ENCODE data around the gene GRAMD1B.
A peak's percentile ranks its signal among the peaks of the same experiment; 100 is the strongest.

GRCh38 chr11:123624974-123625373, 194.9 kb downstream of the GRAMD1B start:
- TF ChIP-seq POLR2A (IDR thresholded peaks at IDR 0.05; ENCODE audit: low read length), result no peak
- no peak for TF ChIP-seq ZC3H11A (IDR thresholded peaks at IDR 0.05)
- TF ChIP-seq RFX5 (IDR thresholded peaks at IDR 0.05), result no peak
- TF ChIP-seq GATA3 (IDR thresholded peaks at IDR 0.05; ENCODE audit: borderline replicate concordance), result no peak
- TF ChIP-seq HOXA7 (CRISPR knock-in tag; IDR thresholded peaks at IDR 0.05), result no peak
- TF ChIP-seq CTCF (IDR thresholded peaks at IDR 0.05), result no peak
- TF ChIP-seq JUN (IDR thresholded peaks at IDR 0.05), result no peak
- TF ChIP-seq CEBPB (IDR thresholded peaks at IDR 0.05), result peak in 1 of 2 experiments; percentile 20; a peak in 1 of 4 replicates
